ENCODE results near the gene CPED1. TPM values are rescaled to one million over a fixed set of nuclear protein-coding genes. Genes with fewer than 3 reads are reported as not detected.
"Not testable (repeated sequence)": the region's sequence is repeated elsewhere in the genome, so short reads cannot be mapped to it uniquely, and the experiment has no call there.

The CPED1 gene
- total and polyA plus RNA-seq, 10 of the 15 experiments (the other 5 are each of a cell fraction or from before 2014, with no cell fraction given), result 0.01 to 0.77 (median 0.10) TPM; not detected in 1

GRCh38 chr7:121244120-121244870 lies 255.8 kb downstream of the CPED1 start:
- RAD21 ChIA-PET (ENCODE audit: unreplicated experiment), result interaction anchor here (1.4 kb wide), 1 partner anchor 17 kb away, joined by 3 read pairs; no protein-coding TSS in a partner anchor
- H4K20me1 ChIP-seq (ENCODE audit: control insufficient read depth, insufficient read depth), result no peaks in the 10 kb centered on the region
- no peak for DNase-seq (ENCODE audit: low read depth, low spot score)
- in situ Hi-C loops (cut with MboI), result no loop called here
- no peak overlapping the region for H2AFZ ChIP-seq (ENCODE audit: control insufficient read depth, low read depth, low read length)
- no peak for TF ChIP-seq SUZ12 (IDR thresholded peaks at IDR 0.05; ENCODE audit: unreplicated experiment)
- TF ChIP-seq NFYA (IDR thresholded peaks at IDR 0.05; ENCODE audit: borderline replicate concordance, low read depth, low read length), result no peak
- no peaks in the 10 kb centered on the region for H3K79me2 ChIP-seq (ENCODE audit: control insufficient read depth, insufficient read depth, low read length)
- ATAC-seq, result no peak
- FAIRE-seq, result no peak
- H3K36me3 ChIP-seq (ENCODE audit: control insufficient read depth in 2 of 2, insufficient read depth in 2 of 2, low read length in 1 of 2), result no peaks in the 10 kb centered on the region
- H3K4me1 ChIP-seq (ENCODE audit: control insufficient read depth, insufficient read depth, low read length), result no peaks in the 10 kb centered on the region
- H3K27me3 ChIP-seq (replicated peaks in 1 of 2; ENCODE audit: control insufficient read depth in 2 of 2, insufficient read depth in 2 of 2, low read length in 1 of 2), result no peaks in the 10 kb centered on the region
- no peak overlapping the region for H3K4me3 ChIP-seq
- CTCF ChIA-PET, result no interaction called here
- H3K9me3 ChIP-seq (replicated peaks; ENCODE audit: control insufficient read depth, insufficient read depth, low read length), result no peaks in the 10 kb centered on the region; the same call in 2 of the 3 replicates
- POLR2A ChIA-PET, result no interaction called here
- no peak overlapping the region for H3K4me2 ChIP-seq (ENCODE audit: control insufficient read depth, insufficient read depth)
- SMC1A ChIA-PET (ENCODE audit: uncharacterized antibody, unreplicated experiment), result interaction anchor here (0.7 to 1.5 kb wide), 3 partner anchors 12 to 34 kb away, joined by 3 to 5 read pairs (median 4); no protein-coding TSS in a partner anchor
- intact Hi-C loops (cut with micrococcal nuclease; ENCODE audit: unreplicated experiment), result no loop called here
- WGBS (ENCODE audit: insufficient coverage, insufficient replicate concordance, low lambda C conversion rate, missing lambda C conversion rate), result 40% methylated on average over 7 of the region's 7 CpGs
- H3K9ac ChIP-seq (ENCODE audit: control insufficient read depth, insufficient read depth, low read length), result no peak overlapping the region
- no peak overlapping the region for H3K27ac ChIP-seq (ENCODE audit: control insufficient read depth, insufficient read depth)
- BruUV-seq (replicated peaks), result no TSS peak

- SMC1A ChIA-PET (ENCODE audit: uncharacterized antibody, unreplicated experiment); RAD21 ChIA-PET (ENCODE audit: unreplicated experiment); H2AFZ ChIP-seq (ENCODE audit: control insufficient read depth, low read depth, low read length); H3K79me2 ChIP-seq (ENCODE audit: control insufficient read depth, insufficient read depth, low read length); H3K4me1 ChIP-seq (ENCODE audit: control insufficient read depth, insufficient read depth, low read length); BruUV-seq (replicated peaks); H3K27ac ChIP-seq (ENCODE audit: control insufficient read depth, insufficient read depth); in situ Hi-C loops (cut with MboI); H3K27me3 ChIP-seq (replicated peaks in 1 of 2; ENCODE audit: control insufficient read depth in 2 of 2, insufficient read depth in 2 of 2, low read length in 1 of 2); ATAC-seq; H3K4me3 ChIP-seq; H3K9me3 ChIP-seq (replicated peaks; ENCODE audit: control insufficient read depth, insufficient read depth, low read length); H3K36me3 ChIP-seq (ENCODE audit: control insufficient read depth in 2 of 2, insufficient read depth in 2 of 2, low read length in 1 of 2); H3K4me2 ChIP-seq (ENCODE audit: control insufficient read depth, insufficient read depth); CTCF ChIA-PET; H4K20me1 ChIP-seq (ENCODE audit: control insufficient read depth, insufficient read depth); POLR2A ChIA-PET; FAIRE-seq; H3K9ac ChIP-seq (ENCODE audit: control insufficient read depth, insufficient read depth, low read length); intact Hi-C loops (cut with micrococcal nuclease; ENCODE audit: unreplicated experiment); DNase-seq (ENCODE audit: low read depth, low spot score): not testable (repeated sequence)
- 71% methylated on average over 1 of the region's 1 CpG for WGBS (ENCODE audit: insufficient coverage, insufficient replicate concordance, low lambda C conversion rate, missing lambda C conversion rate)
Measured at GRCh38 chr7:121251367-121251766, 262.9 kb downstream of the CPED1 start.

- intact Hi-C loops (cut with micrococcal nuclease; ENCODE audit: unreplicated experiment); H2AFZ ChIP-seq (ENCODE audit: control insufficient read depth, low read depth, low read length); H4K20me1 ChIP-seq (ENCODE audit: control insufficient read depth, insufficient read depth); CTCF ChIA-PET; H3K4me3 ChIP-seq; H3K36me3 ChIP-seq (ENCODE audit: control insufficient read depth in 2 of 2, insufficient read depth in 2 of 2, low read length in 1 of 2); H3K4me1 ChIP-seq (ENCODE audit: control insufficient read depth, insufficient read depth, low read length); RAD21 ChIA-PET (ENCODE audit: unreplicated experiment); FAIRE-seq; ATAC-seq; BruUV-seq (replicated peaks); in situ Hi-C loops (cut with MboI); H3K79me2 ChIP-seq (ENCODE audit: control insufficient read depth, insufficient read depth, low read length); H3K27ac ChIP-seq (ENCODE audit: control insufficient read depth, insufficient read depth); H3K27me3 ChIP-seq (replicated peaks in 1 of 2; ENCODE audit: control insufficient read depth in 2 of 2, insufficient read depth in 2 of 2, low read length in 1 of 2); H3K4me2 ChIP-seq (ENCODE audit: control insufficient read depth, insufficient read depth); H3K9me3 ChIP-seq (replicated peaks; ENCODE audit: control insufficient read depth, insufficient read depth, low read length); DNase-seq (ENCODE audit: low read depth, low spot score); POLR2A ChIA-PET; H3K9ac ChIP-seq (ENCODE audit: control insufficient read depth, insufficient read depth, low read length): not testable (repeated sequence)
- SMC1A ChIA-PET (ENCODE audit: uncharacterized antibody, unreplicated experiment), result interaction anchor here (1.2 kb wide), 1 partner anchor 40 kb away, joined by 3 read pairs; no protein-coding TSS in a partner anchor
- 35% methylated on average over 3 of the region's 5 CpGs for WGBS (ENCODE audit: insufficient coverage, insufficient replicate concordance, low lambda C conversion rate, missing lambda C conversion rate)
Measured at GRCh38 chr7:121252523-121253235, 264.2 kb downstream of the CPED1 start.
